Sigmoid colon (tissue), 7 donors: ENCODE results near the gene THEM5. TPM values are rescaled to one million over a fixed set of nuclear protein-coding genes. Genes with fewer than 3 reads are reported as not detected.
"Not testable (repeated sequence)": the region's sequence is repeated elsewhere in the genome, so short reads cannot be mapped to it uniquely, and the experiment has no call there.

ENCODE experiments used
- DNase-seq: peaks from one replicate; pipeline ENCODE4 v3.0.0-alpha.2; 2019
- H3K27ac ChIP-seq, 4 donors: fragments of 200-600 bp; sonication (generic); one replicate each; pipeline ENCODE4 v1.5.1; 2016 to 2019; ENCODE audit warnings: mild to moderate bottlenecking in 1 of 4
- H3K27me3 ChIP-seq, 3 donors: fragments of 200-600 bp; sonication (generic); one replicate each; pipeline ENCODE4 v1.5.1; 2019; ENCODE audit warnings: mild to moderate bottlenecking in 1 of 3
- H3K36me3 ChIP-seq, 4 donors: fragments of 200-600 bp; sonication (generic); one replicate each; pipeline ENCODE4 v1.5.1; 2016 to 2019
- H3K4me1 ChIP-seq, 4 donors: fragments of 200-600 bp; sonication (generic); one replicate each; pipeline ENCODE4 v1.5.1; 2017 to 2019
- H3K4me3 ChIP-seq, 4 donors: fragments of 200-600 bp; sonication (generic); one replicate each; pipeline ENCODE4 v1.5.1; 2017 to 2019; ENCODE audit warnings: mild to moderate bottlenecking in 2 of 4, moderate library complexity in 1 of 4
- H3K9me3 ChIP-seq, 4 donors: fragments of 200-600 bp in 3 of 4; sonication (generic) in 3 of 4; one replicate each; pipeline versions ENCODE4 v1.5.1 to v1.6.1; 2013 to 2019
- EP300 ChIP-seq, 4 donors: sonication (generic); formaldehyde crosslinking; IDR thresholded peaks; one replicate each; pipeline ENCODE4 v1.6.1; 2017; ENCODE audit warnings: antibody characterized with exemption in 4 of 4
- POLR2A ChIP-seq, 2 donors: fragments of 450-650 bp; IDR thresholded peaks; one replicate each; pipeline ENCODE4 v1.6.1; 2016; ENCODE audit warnings: antibody characterized with exemption in 2 of 2, mild to moderate bottlenecking in 2 of 2, moderate library complexity in 2 of 2
- POLR2AphosphoS5 ChIP-seq, 4 donors: sonication (generic); formaldehyde crosslinking; IDR thresholded peaks; one replicate each; pipeline ENCODE4 v1.6.1; 2017; ENCODE audit warnings: antibody characterized with exemption in 4 of 4
- WGBS, 2 donors: extraction: QIAGEN DNeasy Blood & Tissue Kit; methylation state at CpG; one replicate each; pipeline ENCODE4 v1.1.7; 2013; 5-methylcytosine and 5-hydroxymethylcytosine counted together
- intact Hi-C: fragments of 100-400 bp; cut with DNase I; formaldehyde crosslinking; loops from one replicate; pipeline ENCODE4 v1.15.1; 2023
- polyA plus RNA-seq, 3 donors: library from polyadenylated mRNA; stranded (reverse); fragments of 200-250 nt; gene quantifications; one replicate each; pipeline ENCODE4 v1.2.3, GENCODE V29; 2013
- total RNA-seq, 4 donors: library from RNA; depleted of rRNA; stranded (reverse); fragments of >200 nt; gene quantifications; one replicate each; pipeline ENCODE4 v1.1.0, GENCODE V29; 2016
- TF ChIP-seq, protein P1 (sequence below), 4 experiments: fragments of 450-650 bp in 3 of 4; fragments of 200-600 bp in 1 of 4; IDR thresholded peaks; one replicate each; pipeline ENCODE4 v1.5.1; 2016 to 2019; ENCODE audit warnings: antibody characterized with exemption in 4 of 4, mild to moderate bottlenecking in 3 of 4, moderate library complexity in 2 of 4
- donor health status: healthy with polysubstance abuse.
- donor health status: Bipolar disorder and iron deficiency.
- donor health status: healthy.

Gene THEM5
- total and polyA plus RNA-seq, 7 donors: not detected

DNA sequence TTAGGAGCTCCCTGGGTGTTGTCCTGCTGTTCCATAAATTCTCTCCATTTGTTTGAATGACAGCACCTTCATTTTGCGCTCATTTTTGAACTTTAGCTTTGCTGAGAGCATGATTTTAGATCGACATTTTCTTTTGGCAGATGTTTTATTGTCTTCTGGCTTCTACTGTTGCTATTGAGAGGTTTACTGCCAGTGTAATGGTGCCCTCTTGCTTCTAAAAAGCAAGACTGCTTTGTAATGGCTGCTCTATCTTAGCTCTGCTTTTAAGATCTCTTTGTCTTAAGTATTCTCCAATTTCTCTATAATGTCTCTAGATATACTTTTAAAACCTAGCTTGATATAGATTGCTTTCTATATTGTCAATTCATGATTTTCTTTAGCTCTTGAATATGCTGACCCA lies 28.0 kb upstream of the THEM5 start:
- Histone ChIP-seq H3K36me3 (peaks cover 0 to 20% (median 4%) of the 10 kb centered on the region in 4 donors), H3K4me3 (no peak overlapping the region), H3K27me3 (no peaks in the 10 kb centered on the region), H3K27ac (no peak overlapping the region), H3K9me3 (no peaks in the 10 kb centered on the region), H3K4me1 (no peaks in the 10 kb centered on the region)
- intact Hi-C loops: no loop called here
- TF ChIP-seq POLR2AphosphoS5 (IDR thresholded peaks at IDR 0.05): no peak
- TF ChIP-seq, protein P1, sequence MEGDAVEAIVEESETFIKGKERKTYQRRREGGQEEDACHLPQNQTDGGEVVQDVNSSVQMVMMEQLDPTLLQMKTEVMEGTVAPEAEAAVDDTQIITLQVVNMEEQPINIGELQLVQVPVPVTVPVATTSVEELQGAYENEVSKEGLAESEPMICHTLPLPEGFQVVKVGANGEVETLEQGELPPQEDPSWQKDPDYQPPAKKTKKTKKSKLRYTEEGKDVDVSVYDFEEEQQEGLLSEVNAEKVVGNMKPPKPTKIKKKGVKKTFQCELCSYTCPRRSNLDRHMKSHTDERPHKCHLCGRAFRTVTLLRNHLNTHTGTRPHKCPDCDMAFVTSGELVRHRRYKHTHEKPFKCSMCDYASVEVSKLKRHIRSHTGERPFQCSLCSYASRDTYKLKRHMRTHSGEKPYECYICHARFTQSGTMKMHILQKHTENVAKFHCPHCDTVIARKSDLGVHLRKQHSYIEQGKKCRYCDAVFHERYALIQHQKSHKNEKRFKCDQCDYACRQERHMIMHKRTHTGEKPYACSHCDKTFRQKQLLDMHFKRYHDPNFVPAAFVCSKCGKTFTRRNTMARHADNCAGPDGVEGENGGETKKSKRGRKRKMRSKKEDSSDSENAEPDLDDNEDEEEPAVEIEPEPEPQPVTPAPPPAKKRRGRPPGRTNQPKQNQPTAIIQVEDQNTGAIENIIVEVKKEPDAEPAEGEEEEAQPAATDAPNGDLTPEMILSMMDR (IDR thresholded peaks at IDR 0.05): no peak
- TF ChIP-seq POLR2A (IDR thresholded peaks at IDR 0.05): no peak
- TF ChIP-seq EP300 (IDR thresholded peaks at IDR 0.05): no peak
- DNase-seq: no peak
- WGBS, 2 donors: 42 to 48% methylated on average over 2 of the region's 2 CpGs

GRCh38 chr1:151875419-151876097 lies 22.0 kb upstream of the THEM5 start:
- H3K4me3 ChIP-seq: no peak overlapping the region
- no peak overlapping the region for H3K27ac ChIP-seq
- H3K36me3 ChIP-seq: peaks cover 0 to 31% (median 5%) of the 10 kb centered on the region in 4 donors
- H3K4me1 ChIP-seq: no peaks in the 10 kb centered on the region
- no peaks in the 10 kb centered on the region for H3K9me3 ChIP-seq
- intact Hi-C loops: no loop called here
- DNase-seq: no peak
- TF ChIP-seq POLR2AphosphoS5 (IDR thresholded peaks at IDR 0.05) (no peak), POLR2A (IDR thresholded peaks at IDR 0.05) (no peak), EP300 (IDR thresholded peaks at IDR 0.05) (no peak)
- TF ChIP-seq, protein P1 (IDR thresholded peaks at IDR 0.05): no peak
- 92 to 97% methylated on average over 1 of the region's 1 CpG for WGBS, 2 donors
- H3K27me3 ChIP-seq: no peaks in the 10 kb centered on the region

- H3K9me3 ChIP-seq, DNase-seq, H3K27me3 ChIP-seq, H3K4me1 ChIP-seq, H3K4me3 ChIP-seq, H3K27ac ChIP-seq, intact Hi-C loops: not testable (repeated sequence)
- peaks cover 0 to 25% (median 5%) of the 10 kb centered on the region in 4 donors for H3K36me3 ChIP-seq
- 67 to 89% methylated on average over 9 of the region's 9 CpGs for WGBS, 2 donors
Observed at GRCh38 chr1:151872776-151873175, 19.3 kb upstream of the THEM5 start.

- TF ChIP-seq POLR2AphosphoS5 (IDR thresholded peaks at IDR 0.05) (no peak), EP300 (IDR thresholded peaks at IDR 0.05) (no peak), POLR2A (IDR thresholded peaks at IDR 0.05) (no peak)
- TF ChIP-seq, protein P1 (IDR thresholded peaks at IDR 0.05): no peak
- intact Hi-C loops: no loop called here
- H3K27me3 ChIP-seq: no peaks in the 10 kb centered on the region
- H3K4me3 ChIP-seq: no peak overlapping the region
- no peak overlapping the region for H3K27ac ChIP-seq
- no peak for DNase-seq
- H3K9me3 ChIP-seq: no peaks in the 10 kb centered on the region
- 27 to 59% methylated on average over 5 of the region's 5 CpGs for WGBS, 2 donors
- no peaks in the 10 kb centered on the region for H3K4me1 ChIP-seq
- H3K36me3 ChIP-seq: peaks cover 0 to 23% (median 3%) of the 10 kb centered on the region in 4 donors
Observed at GRCh38 chr1:151871284-151872030, 17.9 kb upstream of the THEM5 start.

DNA sequence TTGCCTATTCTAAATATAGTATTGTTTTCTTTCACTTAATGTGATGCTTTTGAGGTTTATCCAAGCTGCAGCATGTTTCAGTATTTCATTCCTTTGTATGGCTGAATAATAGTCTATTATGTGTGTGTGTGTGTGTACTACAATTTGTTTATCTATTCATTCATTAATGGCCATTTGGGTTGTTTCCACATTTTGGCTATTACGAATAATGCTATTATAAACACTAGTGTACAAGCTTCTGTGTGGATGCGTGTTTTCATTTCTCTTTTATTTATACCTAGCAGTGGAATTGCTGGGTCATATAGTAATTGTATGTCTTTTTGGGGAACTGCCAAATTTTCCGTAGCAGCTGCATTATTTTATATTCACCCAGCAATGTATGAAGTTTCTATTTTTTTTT lies 15.0 kb upstream of the THEM5 start:
- no peaks in the 10 kb centered on the region for H3K4me1 ChIP-seq
- WGBS, 2 donors: 7 to 24% methylated on average over 3 of the region's 3 CpGs
- H3K36me3 ChIP-seq: peaks cover 0 to 3% (median 0%) of the 10 kb centered on the region in 4 donors
- TF ChIP-seq POLR2AphosphoS5 (IDR thresholded peaks at IDR 0.05): no peak
- TF ChIP-seq, protein P1 (IDR thresholded peaks at IDR 0.05): no peak
- no peak for TF ChIP-seq EP300 (IDR thresholded peaks at IDR 0.05)
- no peak for TF ChIP-seq POLR2A (IDR thresholded peaks at IDR 0.05)
- no peak overlapping the region for H3K4me3 ChIP-seq
- intact Hi-C loops: no loop called here
- DNase-seq: no peak
- H3K27ac ChIP-seq: no peak overlapping the region
- H3K9me3 ChIP-seq: no peaks in the 10 kb centered on the region
- H3K27me3 ChIP-seq: no peaks in the 10 kb centered on the region
